CD1c-positive myeloid dendritic cell (primary cell): ENCODE data around the gene CLCN2.
"Not testable (repeated sequence)": the region's sequence is repeated elsewhere in the genome, so short reads cannot be mapped to it uniquely, and the experiment has no call there.

Source experiments
- DNase-seq: peaks from one replicate; pipeline ENCODE4 v3.0.0-alpha.2; 2016; ENCODE audit errors: extremely low spot score

CLCN2 gene

GRCh38 chr3:184345317-184346144 is 15.9 kb downstream of the CLCN2 start:
- DNase-seq = peak; percentile 60

- no peak for DNase-seq
Measured at GRCh38 chr3:184344579-184345316, 16.7 kb downstream of the CLCN2 start.

- no peak for DNase-seq
Measured at GRCh38 chr3:184343200-184343876, 18.1 kb downstream of the CLCN2 start.

- no peak for DNase-seq
Measured at GRCh38 chr3:184341925-184342324, 19.5 kb downstream of the CLCN2 start.

- DNase-seq = not testable (repeated sequence)
Measured at GRCh38 chr3:184339451-184340135, 21.8 kb downstream of the CLCN2 start.

GRCh38 chr3:184339001-184339400 is 22.4 kb downstream of the CLCN2 start:
- DNase-seq = no peak

GRCh38 chr3:184338511-184338945 is 22.9 kb downstream of the CLCN2 start:
- peak; percentile 76 for DNase-seq

GRCh38 chr3:184337981-184338380 is 23.4 kb downstream of the CLCN2 start:
- DNase-seq = no peak

GRCh38 chr3:184337399-184337714 is 24.0 kb downstream of the CLCN2 start, which contains the start of gene FAM131A:
Gene FAM131A, plus strand, starts transcription at chr3:184337600. Its CDS starts 31 bp downstream, at chr3:184337631.
- no peak for DNase-seq

GRCh38 chr3:184336547-184337398 is 24.6 kb downstream of the CLCN2 start:
- DNase-seq = peak; percentile 74

- peak; percentile 89 for DNase-seq
Measured at GRCh38 chr3:184335661-184336546, 25.5 kb downstream of the CLCN2 start.

GRCh38 chr3:184335291-184335660 is 26.1 kb downstream of the CLCN2 start:
- no peak for DNase-seq

- DNase-seq = peak; percentile 23
Measured at GRCh38 chr3:184334470-184335158, 26.8 kb downstream of the CLCN2 start.

- DNase-seq = no peak
Measured at GRCh38 chr3:184333700-184334099, 27.7 kb downstream of the CLCN2 start.

GRCh38 chr3:184333190-184333589 is 28.2 kb downstream of the CLCN2 start:
- DNase-seq = no peak

GRCh38 chr3:184332370-184333090 is 28.9 kb downstream of the CLCN2 start:
- no peak for DNase-seq

- no peak for DNase-seq
Measured at GRCh38 chr3:184328516-184328915, 32.9 kb downstream of the CLCN2 start.

- DNase-seq = no peak
Measured at GRCh38 chr3:184327171-184327570, 34.2 kb downstream of the CLCN2 start.
